K562 (cell line): ENCODE data around the gene NT5C1B. TPM values are rescaled to one million over a fixed set of nuclear protein-coding genes. Genes with fewer than 3 reads are reported as not detected.

ENCODE experiments used
- ATAC-seq: fragments of 200-7000 bp; cut with Tn5 transposase; 3 replicates; pipeline ENCODE4 v1.9.1; 2020; ENCODE audit warnings: moderate library complexity
- BruUV-seq: library from RNA; stranded (reverse); fragments of 400-500 nt; replicated peaks from 2 replicates; lab custom pipeline; 2021; lab: Mats Ljungman, UMichigan
- CTCF ChIA-PET: fragments of 300-600 bp; formaldehyde crosslinking; extraction: SDS; loops from one replicate; lab custom pipeline; 2021; ENCODE audit warnings: low intra/inter-chr PET ratio; lab: Yijun Ruan, JAX
- POLR2A ChIA-PET: fragments of 300-600, 350-650 bp; sonication (Branson Sonifier 250); formaldehyde crosslinking; extraction: SDS; loops from one replicate; lab custom pipeline; 2021; ENCODE audit warnings: antibody characterized with exemption, inconsistent platforms; lab: Yijun Ruan, JAX
- DNase-seq, 4 experiments: peaks; one replicate each; pipeline versions ENCODE4 v3.0.0 to v3.0.0-alpha.2; 2011 to 2018; ENCODE audit warnings: low spot score in 3 of 4, mixed read lengths in 3 of 4; ENCODE audit errors: extremely low read depth in 1 of 4
- FAIRE-seq: peaks from 2 replicates; lab custom pipeline; 2011; peaks lifted over from hg19 to GRCh38; lab: Jason Lieb, UNC
- H2AFZ ChIP-seq: 2 replicates; pipeline ENCODE4 v1.6.0; 2011; ENCODE audit warnings: low read depth, low read length, control low read depth, inconsistent platforms
- H3K27ac ChIP-seq: fragments of 200-600 bp; 3 replicates; pipeline ENCODE4 v1.8.0; 2011; ENCODE audit warnings: low read depth, mild to moderate bottlenecking, control low read depth, inconsistent platforms, low read length, moderate library complexity, mixed read lengths; ENCODE audit errors: extremely low read depth
- H3K27me3 ChIP-seq, 2 experiments: fragments of 300-600 bp in 1 of 2; 2 replicates in 1 of 2; 3 replicates in 1 of 2; pipeline versions ENCODE4 v1.6.0 to v1.8.0; 2011; ENCODE audit warnings: inconsistent platforms in 2 of 2, low read length in 2 of 2, mild to moderate bottlenecking in 1 of 2, mixed read lengths in 1 of 2, moderate library complexity in 1 of 2; ENCODE audit not compliant: control insufficient read depth in 2 of 2, insufficient read depth in 2 of 2
- H3K36me3 ChIP-seq: fragments of 300-600 bp; 3 replicates; pipeline ENCODE4 v1.8.0; 2011; ENCODE audit warnings: mild to moderate bottlenecking, low read length, inconsistent platforms; ENCODE audit not compliant: control insufficient read depth, insufficient read depth
- H3K4me1 ChIP-seq, 2 experiments: fragments of 200-600 bp in 1 of 2; replicated peaks in 1 of 2; 2 replicates in 1 of 2; 3 replicates in 1 of 2; pipeline versions ENCODE4 v1.5.1 to v1.8.0; 2011; ENCODE audit warnings: inconsistent platforms in 2 of 2, low read length in 2 of 2, mild to moderate bottlenecking in 1 of 2, mixed read lengths in 1 of 2, moderate library complexity in 1 of 2; ENCODE audit not compliant: control insufficient read depth in 2 of 2, insufficient read depth in 2 of 2
- H3K4me2 ChIP-seq: 2 replicates; pipeline ENCODE4 v1.6.1; 2011; ENCODE audit warnings: low read length, control low read depth, inconsistent platforms, mixed read lengths; ENCODE audit not compliant: insufficient read depth
- H3K4me3 ChIP-seq: fragments of 200-600 bp; sonication (generic), shearing (Covaris generic); 2 replicates; pipeline ENCODE4 v1.5.1; 2016; ENCODE audit warnings: control low read depth, inconsistent platforms
- H3K79me2 ChIP-seq: fragments of 200-600 bp; 3 replicates; pipeline ENCODE4 v1.8.0; 2011; ENCODE audit warnings: low read length, inconsistent platforms; ENCODE audit not compliant: control insufficient read depth, insufficient read depth
- H3K9ac ChIP-seq, 2 experiments: 2 replicates each; pipeline versions ENCODE4 v1.6.0 to v1.6.1; 2011; ENCODE audit warnings: low read depth in 2 of 2, low read length in 2 of 2, control low read depth in 1 of 2, inconsistent platforms in 1 of 2, mild to moderate bottlenecking in 1 of 2, mixed read lengths in 1 of 2; ENCODE audit not compliant: insufficient read depth in 1 of 2
- H3K9me1 ChIP-seq: one replicate; pipeline ENCODE4 v1.6.0; 2011; ENCODE audit warnings: inconsistent platforms, mild to moderate bottlenecking, low read length, moderate library complexity; ENCODE audit not compliant: control insufficient read depth, insufficient read depth
- H3K9me3 ChIP-seq: replicated peaks from 2 replicates; pipeline ENCODE4 v1.5.1; 2011; ENCODE audit warnings: low read depth, low read length, inconsistent platforms; ENCODE audit not compliant: control insufficient read depth, insufficient read depth
- H4K20me1 ChIP-seq: replicated peaks from 2 replicates; pipeline ENCODE4 v1.6.1; 2011; ENCODE audit warnings: low read length, inconsistent platforms, mixed read lengths; ENCODE audit not compliant: control insufficient read depth, insufficient read depth
- NCOA2 ChIP-seq, 2 experiments: fragments of 450-650 bp; IDR thresholded peaks; 2 replicates each; pipeline ENCODE4 v1.6.1; 2018; ENCODE audit warnings: mild to moderate bottlenecking in 2 of 2, moderate library complexity in 1 of 2; ENCODE audit not compliant: partially characterized antibody in 2 of 2
- NFXL1 ChIP-seq: fragments of 450-650 bp; formaldehyde crosslinking; IDR thresholded peaks from 2 replicates; pipeline ENCODE4 v1.4.0; 2021; ENCODE audit warnings: mild to moderate bottlenecking
- TFAP4 ChIP-seq: sonication (generic); formaldehyde crosslinking; IDR thresholded peaks from 2 replicates; pipeline ENCODE4 v1.8.0; 2022; ENCODE audit warnings: missing genetic modification reagents, mild to moderate bottlenecking, moderate library complexity, borderline replicate concordance
- ZNF830 ChIP-seq: fragments of 250-450 bp; sonication (Bioruptor Pico); IDR thresholded peaks from 2 replicates; pipeline ENCODE4 v1.5.0; 2021; ENCODE audit warnings: mild to moderate bottlenecking
- WGBS: fragments of 100-300 bp; shearing (Covaris generic); methylation state at CpG from one replicate; pipeline ENCODE4 v1.1.6; 2016; ENCODE audit warnings: low coverage, mixed read lengths; ENCODE audit not compliant: insufficient coverage; ENCODE audit errors: missing lambda C conversion rate; 5-methylcytosine and 5-hydroxymethylcytosine counted together
- in situ Hi-C: fragments of 300-500 bp; cut with MboI; formaldehyde crosslinking; loops from 4 replicates; pipeline ENCODE4 v1.15.0; 2018; ENCODE audit warnings: inconsistent platforms, mixed read lengths
- intact Hi-C: fragments of 100-400 bp; cut with micrococcal nuclease; formaldehyde crosslinking; loops from 2 replicates; pipeline ENCODE4 v1.14.2; 2022
- polyA plus RNA-seq, 8 experiments: library from polyadenylated mRNA; depleted of rRNA in 4 of 8; stranded (reverse) in 5 of 8; unstranded in 3 of 8; fragments of >200 nt; fragmentation: Nextera tagmentation in 2 of 8; fragmentation: Illumina TruSeq in 1 of 8; extraction: Ambion mirVana in 2 of 8; extraction: Trizol in 1 of 8; gene quantifications; 2 replicates each; pipeline versions ENCODE4 v1.2.1 to v1.2.3, GENCODE V29; 2011 to 2014; ENCODE audit warnings: inconsistent platforms in 1 of 8, missing spikeins in 1 of 8
- total RNA-seq, 7 experiments: library from RNA; depleted of rRNA in 6 of 7; stranded (reverse); fragments of >200 nt in 6 of 7; fragmentation: Illumina TruSeq in 2 of 7; extraction: Trizol in 2 of 7; gene quantifications; 2 replicates each; pipeline versions ENCODE4 v1.2.1 to v1.2.3, GENCODE V29; 2011 to 2021; ENCODE audit warnings: low replicate concordance in 1 of 7

Gene NT5C1B
- total and polyA plus RNA-seq, 9 of the 15 experiments (the other 6 are each of a cell fraction or from before 2014, with no cell fraction given), result 0.07 TPM; not detected in 8

- Histone ChIP-seq H3K9ac (no peak overlapping the region), H3K4me3 (no peak overlapping the region), H2AFZ (no peak overlapping the region), H3K4me1 (no peaks in the 10 kb centered on the region), H3K79me2 (no peaks in the 10 kb centered on the region), H3K27ac (no peak overlapping the region), H4K20me1 (no peaks in the 10 kb centered on the region), H3K27me3 (no peaks in the 10 kb centered on the region), H3K9me3 (no peaks in the 10 kb centered on the region), H3K36me3 (no peaks in the 10 kb centered on the region), H3K9me1 (no peaks in the 10 kb centered on the region), H3K4me2 (no peak overlapping the region)
- FAIRE-seq (no peak), ATAC-seq (no peak), DNase-seq (no peak)
- 0% methylated on average over 2 of the region's 2 CpGs for WGBS
- intact Hi-C loops (no loop called here), in situ Hi-C loops (no loop called here)
- TF ChIP-seq NFXL1 (no peak), NCOA2 (IDR thresholded peaks at IDR 0.05; ENCODE audit: partially characterized antibody in 2 of 2) (no peak), ZNF830 (CRISPR knock-in tag) (no peak), TFAP4 (CRISPR knock-in tag) (no peak)
- POLR2A ChIA-PET, result no interaction called here
- no TSS peak for BruUV-seq
- CTCF ChIA-PET, result no interaction called here
Observed at GRCh38 chr2:18599509-18600254, 10.3 kb upstream of the NT5C1B start.
